GM18951 (cell line): ENCODE measurements around the gene CMKLR1.

Experiments used
- POLR2A ChIP-seq: IDR thresholded peaks from 4 replicates; pipeline ENCODE4 v1.6.1; 2011; ENCODE audit warnings: mild to moderate bottlenecking; ENCODE audit not compliant: insufficient read length, insufficient read depth; ENCODE audit errors: extremely low read depth
- in situ Hi-C: fragments of 300-500 bp; cut with MboI; formaldehyde crosslinking; loops from one replicate; pipeline ENCODE4 v1.12.0; 2022; ENCODE audit warnings: low sequenced_read_pairs, mixed read lengths, inconsistent platforms; ENCODE audit not compliant: unreplicated experiment

CMKLR1 gene

DNA sequence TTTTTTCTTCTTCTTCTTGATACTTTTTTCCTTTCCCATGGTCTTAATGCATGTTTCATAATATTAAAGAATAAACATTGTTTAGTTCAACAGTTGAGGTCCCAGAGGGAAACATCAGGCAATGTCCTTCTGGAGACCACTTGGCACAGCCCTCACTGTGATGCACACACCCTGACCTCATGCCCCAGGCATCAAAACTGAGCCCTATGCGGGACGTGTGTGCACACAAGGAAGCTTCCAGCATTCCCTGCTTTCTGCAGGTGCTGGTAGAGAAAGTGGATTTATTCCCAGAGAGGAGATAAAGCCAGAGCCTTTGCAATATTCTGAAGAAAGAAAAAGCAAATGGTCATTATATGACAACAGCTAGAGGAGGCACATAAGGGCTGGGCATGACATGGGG is 16.0 kb upstream of the CMKLR1 start:
- TF ChIP-seq POLR2A, result no peak
- in situ Hi-C loops, result no loop called here

GRCh38 chr12:108352591-108352990 is 13.5 kb upstream of the CMKLR1 start:
- no peak for TF ChIP-seq POLR2A
- in situ Hi-C loops, result no loop called here

- no peak for TF ChIP-seq POLR2A
- in situ Hi-C loops, result no loop called here
Observed at GRCh38 chr12:108350511-108350910, 11.4 kb upstream of the CMKLR1 start.

DNA sequence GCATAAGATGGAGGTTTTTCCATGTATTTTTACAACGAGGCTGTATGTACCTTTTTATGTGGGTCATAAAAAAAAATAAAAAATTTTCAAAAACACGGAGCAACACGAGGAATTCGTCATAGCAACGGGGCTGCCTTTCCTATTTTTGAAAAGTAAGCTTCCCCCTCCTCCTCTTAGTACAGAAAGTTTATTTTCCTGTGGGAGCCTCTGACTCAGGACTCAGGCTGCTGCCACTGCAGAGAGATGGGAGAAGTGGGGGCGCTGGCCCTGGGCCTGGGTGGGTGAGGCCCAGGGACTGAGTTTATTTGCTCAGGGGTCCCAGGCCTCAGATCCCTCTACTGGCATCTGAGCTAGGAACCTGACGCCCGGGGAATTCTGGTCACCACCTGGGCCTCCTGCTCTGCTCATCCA is 10.2 kb upstream of the CMKLR1 start:
- TF ChIP-seq POLR2A, result no peak
- in situ Hi-C loops, result no loop called here

DNA sequence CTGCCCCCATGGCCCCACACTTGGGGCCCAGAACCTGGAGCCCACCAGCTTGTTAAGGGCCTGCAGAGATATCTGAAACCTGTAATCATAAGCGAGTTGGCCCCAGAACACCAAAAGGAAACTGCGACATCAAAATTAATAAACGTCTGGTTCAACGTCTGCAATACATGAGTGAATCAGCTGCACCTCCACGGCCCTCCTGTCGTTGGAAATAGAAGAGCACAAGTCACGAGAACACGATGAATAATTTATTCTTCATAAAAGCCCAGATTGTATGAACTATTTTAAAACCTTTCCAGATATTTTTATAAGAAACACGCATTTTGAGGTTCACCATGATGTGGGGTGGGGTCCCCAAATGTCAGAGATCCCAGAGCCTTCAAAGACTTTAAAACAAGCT is 9.7 kb upstream of the CMKLR1 start:
- no peak for TF ChIP-seq POLR2A
- in situ Hi-C loops, result no loop called here

DNA sequence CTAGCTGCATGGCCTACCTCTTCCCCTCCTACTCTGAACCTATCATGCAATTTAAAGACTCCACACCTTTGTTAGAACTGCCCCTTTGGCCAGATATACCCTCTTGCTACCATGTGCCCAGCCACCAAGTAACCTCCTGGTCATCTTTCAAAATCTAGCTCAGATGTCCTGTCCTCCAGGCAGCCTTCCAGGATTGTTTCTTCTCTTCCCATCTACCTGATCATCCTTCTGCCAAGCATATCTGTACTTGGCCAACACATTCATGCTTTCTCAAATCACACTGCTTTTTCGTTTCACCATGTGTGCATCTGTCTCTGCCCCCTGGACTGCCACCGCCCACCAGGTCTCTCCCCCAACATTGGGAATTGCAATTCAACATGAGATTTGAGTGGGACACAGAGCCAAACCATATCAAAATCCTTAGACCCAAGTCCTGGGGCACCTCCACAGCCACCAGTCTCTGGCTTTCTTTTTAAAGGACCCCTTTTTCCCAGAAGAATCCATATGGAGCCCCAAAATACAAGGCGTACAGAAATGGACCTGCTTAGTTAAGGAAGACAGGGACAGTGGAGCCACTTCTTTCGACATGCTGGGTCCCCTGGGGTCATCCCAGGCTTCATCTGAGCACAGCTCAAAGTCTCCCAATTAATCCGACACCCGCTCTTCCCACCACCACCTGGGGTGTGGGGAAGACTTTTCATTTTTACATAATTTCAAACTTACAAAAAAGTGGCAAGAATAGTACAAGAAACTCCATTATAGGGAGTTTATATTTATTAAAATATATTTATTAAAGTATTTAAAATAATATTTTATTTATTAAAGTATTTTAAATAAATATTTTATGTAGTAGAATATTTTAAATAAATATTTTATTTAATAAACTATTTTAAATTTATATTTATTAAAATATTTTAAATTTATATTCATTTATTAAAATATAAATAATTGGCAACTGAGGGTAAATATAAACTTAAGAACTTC is 7.9 kb upstream of the CMKLR1 start:
- no peak for TF ChIP-seq POLR2A
- in situ Hi-C loops, result no loop called here

DNA sequence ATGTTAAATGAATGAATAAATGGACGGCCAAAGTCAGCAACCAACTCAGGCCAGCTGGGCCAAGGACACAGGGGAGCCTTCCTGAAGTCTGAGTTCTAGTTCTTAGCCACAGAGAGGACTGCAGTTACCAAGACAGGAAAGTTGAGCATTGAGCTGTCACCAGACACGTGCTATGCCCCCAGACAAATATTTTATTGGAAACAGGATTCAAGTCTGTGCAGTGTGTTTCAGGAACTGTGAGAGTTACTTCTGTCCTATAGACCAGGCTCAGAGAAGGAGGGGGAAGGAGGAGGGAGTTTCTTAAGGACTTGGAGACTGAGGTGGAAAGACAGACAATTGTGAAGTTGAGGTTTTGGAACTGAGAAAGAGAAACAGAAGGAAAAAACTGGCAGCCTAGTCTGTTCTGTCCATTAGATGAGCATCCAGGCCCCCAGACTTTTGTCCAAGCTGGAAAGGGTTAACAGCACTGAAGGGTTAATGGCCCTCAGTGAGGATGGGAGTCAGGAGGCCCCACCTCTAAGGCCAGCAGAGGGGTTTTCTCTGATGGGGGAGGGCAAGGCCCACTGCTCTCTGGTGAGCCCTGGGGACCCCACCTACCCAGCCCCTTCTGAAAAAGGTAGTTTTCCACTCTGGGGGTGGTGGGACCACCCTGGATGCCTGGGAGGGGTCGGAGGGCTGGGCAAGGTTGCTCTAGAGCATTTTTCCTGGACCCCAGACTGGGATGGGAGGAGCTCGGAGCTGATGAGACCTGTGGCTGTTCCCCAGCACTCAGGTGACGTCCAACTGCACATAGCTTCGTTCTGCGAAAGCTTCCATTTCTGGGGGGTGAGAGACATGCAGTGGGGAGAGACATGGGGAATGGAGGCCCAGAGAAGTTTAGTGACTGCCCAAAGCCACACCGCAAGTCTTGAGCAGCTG is 6.9 kb upstream of the CMKLR1 start:
- in situ Hi-C loops, result no loop called here
- no peak for TF ChIP-seq POLR2A

GRCh38 chr12:108342985-108343384 is 3.9 kb upstream of the CMKLR1 start:
- in situ Hi-C loops, result no loop called here
- TF ChIP-seq POLR2A, result no peak

- no peak for TF ChIP-seq POLR2A
- in situ Hi-C loops, result no loop called here
Observed at GRCh38 chr12:108341854-108342847, 3.0 kb upstream of the CMKLR1 start.

DNA sequence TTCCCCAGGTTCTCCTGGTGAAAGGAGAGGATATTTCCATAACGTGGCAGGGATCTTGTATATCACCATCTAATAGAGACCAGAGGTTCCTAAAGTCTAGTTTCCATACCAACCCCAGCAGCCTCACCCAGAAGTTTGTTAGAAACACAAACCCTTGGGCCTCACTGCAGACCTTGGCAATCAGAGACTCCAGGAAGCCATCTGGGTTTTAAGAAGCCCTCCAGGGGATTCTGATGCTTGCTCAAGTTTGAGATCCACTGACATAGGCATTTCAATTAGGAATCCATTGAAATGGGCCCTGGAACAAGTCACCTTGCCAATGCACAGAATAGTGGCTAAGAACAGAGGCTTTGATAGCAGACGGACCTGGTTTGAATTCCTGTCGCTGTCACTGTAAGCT is 2.2 kb upstream of the CMKLR1 start:
- TF ChIP-seq POLR2A, result no peak
- in situ Hi-C loops, result no loop called here

DNA sequence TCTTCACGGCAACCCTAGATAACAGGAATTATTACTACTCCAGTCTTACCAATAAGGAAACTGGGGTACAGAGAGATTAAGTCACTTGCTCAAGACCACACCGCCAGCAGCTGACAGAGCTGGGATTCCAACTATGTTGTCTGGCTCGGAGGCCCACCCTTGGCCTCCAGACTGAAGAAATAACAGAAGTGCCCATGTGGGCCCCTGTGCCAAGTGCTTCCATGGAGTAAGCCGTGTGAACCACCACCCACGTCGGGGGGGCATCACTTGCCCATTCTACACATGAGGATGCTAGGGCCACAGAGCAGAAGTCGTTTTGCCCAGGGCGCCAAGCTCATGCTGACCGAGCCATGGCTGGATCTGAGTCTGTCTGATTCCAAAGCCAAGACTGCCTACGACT is 926 bp upstream of the CMKLR1 start:
- no peak for TF ChIP-seq POLR2A
- in situ Hi-C loops, result no loop called here

DNA sequence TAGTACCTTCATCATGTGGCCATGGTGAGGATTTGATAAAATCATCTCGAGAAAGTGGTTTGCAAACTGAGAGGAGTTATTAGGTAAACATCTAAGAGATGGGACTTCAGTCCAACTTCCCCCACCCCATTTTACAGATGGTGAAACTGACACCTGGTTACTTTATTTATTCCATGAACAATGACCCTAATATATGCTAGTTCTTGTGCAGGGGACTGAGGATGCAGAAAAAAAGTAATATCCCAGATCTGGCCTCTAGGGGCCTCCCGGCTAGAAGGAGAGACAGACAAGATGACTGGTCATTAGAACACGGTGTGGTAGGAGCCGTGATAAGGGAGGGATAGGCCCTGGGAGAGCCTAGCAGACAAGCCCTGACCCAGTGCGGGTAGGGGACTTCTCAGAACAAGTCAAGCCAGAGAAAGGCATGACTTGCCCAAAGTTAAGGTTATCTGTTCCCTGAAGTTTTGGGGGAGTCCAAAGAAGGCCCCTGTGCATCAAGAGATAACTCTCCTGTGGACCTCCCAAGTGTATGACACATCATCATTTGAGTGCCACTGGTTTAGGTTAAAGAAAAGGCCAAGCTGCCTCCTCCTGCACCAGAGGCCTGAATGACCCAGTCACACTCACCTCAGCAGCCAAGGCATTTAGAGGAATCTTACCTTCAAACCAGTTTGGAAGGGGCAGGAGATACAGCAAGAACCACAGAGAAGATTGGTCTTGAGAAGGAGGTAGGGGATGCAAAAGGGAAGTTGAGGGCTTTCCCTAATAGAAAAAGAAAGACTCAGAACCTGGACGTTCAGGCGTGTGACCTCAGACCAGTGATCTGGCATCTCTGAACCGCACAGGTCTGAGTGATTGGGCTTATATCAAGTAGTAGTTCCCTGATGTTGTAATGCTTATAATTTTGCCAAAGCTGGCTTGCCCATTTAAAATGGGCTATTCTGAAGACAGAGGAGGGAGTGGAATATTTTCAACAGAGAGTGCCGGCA is 1.6 kb downstream of the CMKLR1 start:
- no peak for TF ChIP-seq POLR2A
- in situ Hi-C loops, result no loop called here
